Osteocyte (in vitro differentiated cells): ENCODE results near the gene PCDH15. TPM values are rescaled to one million over a fixed set of nuclear protein-coding genes. Genes with fewer than 3 reads are reported as not detected.

Source experiments
- DNase-seq: peaks from one replicate; pipeline ENCODE4 v3.0.0; 2021; ENCODE audit warnings: mixed read lengths; ENCODE audit not compliant: unreplicated experiment; ENCODE audit errors: extremely low spot score
- H3K27ac Mint-ChIP-seq: one replicate; pipeline ENCODE4 v1.8.0; 2021; ENCODE audit warnings: mild to moderate bottlenecking, mixed read lengths; ENCODE audit not compliant: unreplicated experiment
- H3K27me3 Mint-ChIP-seq: one replicate; pipeline ENCODE4 v1.8.0; 2021; ENCODE audit warnings: mixed read lengths; ENCODE audit not compliant: unreplicated experiment
- H3K36me3 Mint-ChIP-seq: one replicate; pipeline ENCODE4 v1.8.0; 2021; ENCODE audit warnings: mixed read lengths; ENCODE audit not compliant: unreplicated experiment
- H3K4me1 Mint-ChIP-seq: one replicate; pipeline ENCODE4 v1.8.0; 2021; ENCODE audit warnings: mixed read lengths; ENCODE audit not compliant: unreplicated experiment
- H3K4me3 Mint-ChIP-seq: one replicate; pipeline ENCODE4 v1.8.0; 2021; ENCODE audit warnings: mild to moderate bottlenecking, moderate library complexity, mixed read lengths; ENCODE audit not compliant: unreplicated experiment
- H3K9me3 Mint-ChIP-seq: one replicate; pipeline ENCODE4 v1.8.0; 2021; ENCODE audit warnings: mixed read lengths; ENCODE audit not compliant: unreplicated experiment
- CTCF ChIP-seq: fragments of 200-600 bp; sonication (generic); IDR thresholded peaks from 2 replicates; pipeline ENCODE4 v1.5.0; 2021; ENCODE audit warnings: antibody characterized with exemption, mild to moderate bottlenecking, moderate library complexity
- total RNA-seq: library from RNA; stranded (reverse); gene quantifications from 2 replicates; pipeline ENCODE4 v1.2.1, GENCODE V29; 2021

PCDH15 gene
- total RNA-seq, 1 donor from 2014 or later: 2.6 TPM

DNA sequence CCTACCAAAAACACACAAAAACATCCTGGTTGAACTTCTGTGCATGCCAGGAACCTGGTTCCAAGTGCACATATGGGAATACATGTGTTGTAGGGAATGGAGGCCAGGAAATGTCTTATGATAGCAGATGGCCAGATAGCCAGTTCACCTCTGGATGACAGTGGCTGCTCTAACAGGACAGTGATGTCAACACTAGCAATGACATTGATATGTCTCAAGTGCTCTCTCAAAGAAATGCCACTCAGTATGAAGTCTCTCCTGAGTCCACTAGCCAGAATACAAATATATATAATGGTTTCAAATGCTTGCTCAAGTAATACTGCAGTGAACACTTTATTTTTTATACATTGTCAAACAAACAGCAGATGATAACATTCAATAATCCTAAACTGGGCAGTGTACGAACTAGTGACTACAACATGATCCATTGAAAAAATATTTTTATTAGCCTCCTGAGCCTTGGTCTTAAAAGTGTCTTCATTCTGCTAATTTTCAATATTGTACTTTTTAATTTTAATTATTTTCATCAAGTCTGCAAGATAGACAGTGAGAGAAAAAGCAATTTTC, 26.0 kb upstream of the PCDH15 start:
- Mint-ChIP-seq H3K36me3 (no peaks in the 10 kb centered on the region), H3K9me3 (peaks cover 8% of the 10 kb centered on the region), H3K4me1 (no peaks in the 10 kb centered on the region), H3K27ac (no peak overlapping the region), H3K27me3 (no peaks in the 10 kb centered on the region), H3K4me3 (no peak overlapping the region)
- TF ChIP-seq CTCF: no peak
- no peak for DNase-seq

DNA sequence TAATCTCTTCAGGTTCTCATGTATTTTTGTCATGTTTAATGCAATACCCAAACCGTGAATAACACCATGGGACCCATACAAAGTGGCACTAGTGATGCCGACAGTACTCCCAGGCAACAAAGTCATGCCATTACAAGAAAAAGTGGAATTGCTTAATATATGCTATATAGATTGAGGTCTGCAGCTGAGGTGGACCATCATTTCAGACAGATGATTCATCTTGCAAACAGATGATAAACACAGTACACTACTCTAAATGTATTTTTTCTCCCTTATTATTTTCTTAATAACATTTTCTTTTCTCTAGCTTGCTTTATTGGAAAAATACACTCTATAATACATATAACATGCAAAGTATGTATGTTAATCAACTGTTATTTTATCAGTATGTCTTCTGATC, 14.6 kb upstream of the PCDH15 start:
- peaks cover 3% of the 10 kb centered on the region for H3K9me3 Mint-ChIP-seq
- no peak for TF ChIP-seq CTCF
- H3K4me1 Mint-ChIP-seq: no peaks in the 10 kb centered on the region
- H3K4me3 Mint-ChIP-seq: no peak overlapping the region
- H3K27me3 Mint-ChIP-seq: no peaks in the 10 kb centered on the region
- no peaks in the 10 kb centered on the region for H3K36me3 Mint-ChIP-seq
- DNase-seq: no peak
- no peak overlapping the region for H3K27ac Mint-ChIP-seq

DNA sequence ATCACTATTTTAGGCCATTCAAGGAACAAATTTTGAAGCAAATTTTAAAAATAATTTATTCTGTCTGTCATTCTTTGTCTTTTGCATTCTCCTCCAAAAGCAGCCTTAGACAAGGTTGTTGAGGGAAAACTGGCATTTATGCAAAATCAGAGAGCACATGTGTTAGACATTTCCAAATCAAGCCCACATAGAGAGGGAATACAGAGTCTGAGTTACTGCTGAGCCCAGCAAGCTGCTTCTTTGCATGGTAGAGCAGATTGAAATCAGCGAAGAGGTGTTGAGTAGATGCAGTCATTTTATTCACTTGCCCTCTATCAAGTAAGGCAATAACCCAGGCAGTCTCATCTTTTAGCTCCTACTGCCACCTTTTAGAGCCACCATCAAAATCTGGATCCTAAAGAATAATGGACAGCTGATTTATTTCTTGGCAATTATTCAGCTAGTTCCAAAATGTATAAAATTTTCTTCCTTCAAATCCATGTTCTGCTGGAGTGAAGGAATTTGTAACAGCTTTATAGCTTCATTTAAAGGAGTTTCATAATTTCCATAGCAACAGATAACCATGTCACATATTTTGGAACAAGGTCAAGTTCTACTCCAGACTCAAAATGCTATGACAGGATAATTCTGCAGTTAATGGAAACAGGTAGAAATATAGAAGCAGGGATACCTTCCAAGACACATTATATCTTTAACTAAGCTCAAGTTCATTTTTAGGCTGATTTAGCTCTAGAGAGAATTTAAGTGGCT, 7.3 kb upstream of the PCDH15 start:
- no peaks in the 10 kb centered on the region for H3K36me3 Mint-ChIP-seq

DNA sequence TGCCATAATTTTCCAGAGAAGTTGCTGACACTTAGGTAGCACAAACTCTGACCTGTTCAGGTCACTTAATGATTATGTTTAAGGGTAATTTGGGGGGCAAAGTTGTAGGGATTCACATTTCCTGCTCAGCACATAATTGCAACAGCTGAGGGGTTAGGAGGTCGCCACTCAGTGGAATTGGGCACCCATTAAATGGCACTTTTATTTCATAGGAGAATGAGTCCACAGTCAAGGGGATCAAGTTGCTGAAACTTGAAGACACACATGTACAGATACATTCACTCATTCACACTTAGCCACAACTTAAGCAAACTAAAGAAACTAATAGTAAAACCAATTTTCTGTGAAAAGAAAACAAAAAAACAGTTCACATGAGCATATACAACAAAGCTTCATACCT, 1.5 kb downstream of the PCDH15 start:
- Mint-ChIP-seq H3K9me3 (no peaks in the 10 kb centered on the region), H3K27ac (no peak overlapping the region), H3K4me3 (no peak overlapping the region), H3K36me3 (no peaks in the 10 kb centered on the region), H3K27me3 (no peaks in the 10 kb centered on the region), H3K4me1 (peaks cover 21% of the 10 kb centered on the region)
- no peak for TF ChIP-seq CTCF
- DNase-seq: no peak

More for the DNA sequence above, 7.3 kb upstream of the PCDH15 start:
- H3K4me3 Mint-ChIP-seq: no peak overlapping the region
- H3K9me3 Mint-ChIP-seq: no peaks in the 10 kb centered on the region
- H3K27me3 Mint-ChIP-seq: no peaks in the 10 kb centered on the region
- H3K27ac Mint-ChIP-seq: no peak overlapping the region
- no peaks in the 10 kb centered on the region for H3K4me1 Mint-ChIP-seq
- DNase-seq: no peak
- TF ChIP-seq CTCF: no peak

GRCh38 chr10:54797636-54798321, 3.3 kb downstream of the PCDH15 start:
- H3K27me3 Mint-ChIP-seq: no peaks in the 10 kb centered on the region
- no peak overlapping the region for H3K4me3 Mint-ChIP-seq
- DNase-seq: no peak
- H3K4me1 Mint-ChIP-seq: peaks cover 21% of the 10 kb centered on the region
- no peaks in the 10 kb centered on the region for H3K36me3 Mint-ChIP-seq
- TF ChIP-seq CTCF: no peak
- no peak overlapping the region for H3K27ac Mint-ChIP-seq
- no peaks in the 10 kb centered on the region for H3K9me3 Mint-ChIP-seq
